ENCODE results near the gene ABCA3.

ABCA3 gene

DNA sequence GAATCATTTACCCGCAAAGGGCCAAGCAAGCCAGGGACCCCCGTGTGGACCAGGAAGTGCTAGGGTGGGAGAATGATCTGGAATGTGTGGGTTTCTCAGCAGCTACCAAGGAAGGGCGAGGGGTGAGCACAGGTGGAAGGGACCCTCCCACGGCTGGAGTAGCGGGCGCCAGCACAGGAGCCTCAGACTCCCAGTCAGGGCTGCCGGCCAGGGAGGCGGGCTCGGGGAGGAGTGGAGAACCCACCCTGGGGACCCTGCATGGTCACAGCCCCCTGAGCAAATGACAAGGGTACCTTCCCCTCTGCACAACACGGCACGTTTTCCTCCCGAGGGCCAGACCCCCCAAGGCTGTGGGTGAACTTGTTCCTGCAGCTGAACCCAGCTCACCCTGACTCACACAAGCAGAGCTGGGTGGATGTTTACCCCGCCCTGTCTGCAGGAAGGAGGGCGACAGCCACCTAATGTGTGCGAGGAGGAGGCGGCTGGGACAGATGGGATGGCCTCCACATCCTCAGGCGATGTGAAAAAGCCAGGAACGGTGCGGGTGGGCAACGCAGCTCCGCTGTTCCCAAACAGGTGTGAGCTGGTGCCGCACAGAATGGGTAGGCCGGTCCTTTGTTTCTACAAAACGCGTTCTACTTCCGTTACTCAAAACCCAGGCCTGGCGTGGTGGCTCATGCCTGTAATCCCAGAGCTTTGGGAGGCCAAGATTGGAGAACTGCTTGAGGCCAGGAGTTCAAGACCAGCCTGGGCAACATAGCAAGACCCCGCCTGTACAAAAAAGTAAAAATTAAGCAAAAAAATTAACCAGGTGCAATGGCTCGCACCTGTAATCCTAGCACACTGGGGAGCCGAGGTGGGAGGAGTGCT lies 95.4 kb downstream of the ABCA3 start:
- TF ChIP-seq, protein P1, sequence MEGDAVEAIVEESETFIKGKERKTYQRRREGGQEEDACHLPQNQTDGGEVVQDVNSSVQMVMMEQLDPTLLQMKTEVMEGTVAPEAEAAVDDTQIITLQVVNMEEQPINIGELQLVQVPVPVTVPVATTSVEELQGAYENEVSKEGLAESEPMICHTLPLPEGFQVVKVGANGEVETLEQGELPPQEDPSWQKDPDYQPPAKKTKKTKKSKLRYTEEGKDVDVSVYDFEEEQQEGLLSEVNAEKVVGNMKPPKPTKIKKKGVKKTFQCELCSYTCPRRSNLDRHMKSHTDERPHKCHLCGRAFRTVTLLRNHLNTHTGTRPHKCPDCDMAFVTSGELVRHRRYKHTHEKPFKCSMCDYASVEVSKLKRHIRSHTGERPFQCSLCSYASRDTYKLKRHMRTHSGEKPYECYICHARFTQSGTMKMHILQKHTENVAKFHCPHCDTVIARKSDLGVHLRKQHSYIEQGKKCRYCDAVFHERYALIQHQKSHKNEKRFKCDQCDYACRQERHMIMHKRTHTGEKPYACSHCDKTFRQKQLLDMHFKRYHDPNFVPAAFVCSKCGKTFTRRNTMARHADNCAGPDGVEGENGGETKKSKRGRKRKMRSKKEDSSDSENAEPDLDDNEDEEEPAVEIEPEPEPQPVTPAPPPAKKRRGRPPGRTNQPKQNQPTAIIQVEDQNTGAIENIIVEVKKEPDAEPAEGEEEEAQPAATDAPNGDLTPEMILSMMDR (IDR thresholded peaks at IDR 0.05): no peak

DNA sequence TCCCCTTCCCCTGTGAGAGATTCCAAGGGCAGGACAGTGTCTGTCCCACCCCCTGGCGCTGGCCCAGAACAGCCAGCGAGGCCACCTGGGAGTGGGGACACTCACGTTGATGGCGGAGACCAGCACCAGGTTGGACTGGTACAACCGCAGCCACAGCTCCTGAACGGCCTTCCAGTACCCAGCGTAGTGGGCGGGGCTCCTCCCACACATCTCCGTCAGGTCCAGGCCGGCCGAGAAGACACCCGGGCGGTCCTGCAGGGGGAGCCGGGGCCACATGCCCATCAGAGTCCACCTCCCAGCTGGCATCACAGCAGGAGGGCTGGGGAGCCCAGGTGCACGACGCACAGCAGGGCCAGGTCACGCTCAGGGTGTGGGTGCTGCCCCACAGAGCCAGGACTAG lies 96.2 kb downstream of the ABCA3 start:
- TF ChIP-seq, protein P1 (IDR thresholded peaks at IDR 0.05): no peak

DNA sequence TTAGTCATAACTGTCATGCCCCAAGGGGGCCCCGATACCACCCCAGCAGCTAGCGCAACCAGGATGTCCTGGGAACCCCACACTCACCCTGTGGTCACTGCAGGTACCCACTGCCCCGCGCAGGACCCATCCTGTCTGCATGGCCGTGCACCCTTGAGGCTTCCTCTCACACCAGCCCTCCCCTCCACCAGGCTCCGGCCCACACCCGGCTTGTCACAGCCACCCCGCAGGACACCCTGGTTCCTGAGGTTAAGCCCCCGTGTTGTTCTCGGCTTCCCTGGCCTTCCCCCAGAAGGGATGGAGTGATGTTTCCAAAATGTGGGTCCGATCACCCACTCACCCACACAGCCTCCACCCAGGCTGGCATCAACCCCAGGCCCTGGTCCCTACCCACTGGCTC lies 96.7 kb downstream of the ABCA3 start:
- TF ChIP-seq, protein P1 (IDR thresholded peaks at IDR 0.05): no peak

DNA sequence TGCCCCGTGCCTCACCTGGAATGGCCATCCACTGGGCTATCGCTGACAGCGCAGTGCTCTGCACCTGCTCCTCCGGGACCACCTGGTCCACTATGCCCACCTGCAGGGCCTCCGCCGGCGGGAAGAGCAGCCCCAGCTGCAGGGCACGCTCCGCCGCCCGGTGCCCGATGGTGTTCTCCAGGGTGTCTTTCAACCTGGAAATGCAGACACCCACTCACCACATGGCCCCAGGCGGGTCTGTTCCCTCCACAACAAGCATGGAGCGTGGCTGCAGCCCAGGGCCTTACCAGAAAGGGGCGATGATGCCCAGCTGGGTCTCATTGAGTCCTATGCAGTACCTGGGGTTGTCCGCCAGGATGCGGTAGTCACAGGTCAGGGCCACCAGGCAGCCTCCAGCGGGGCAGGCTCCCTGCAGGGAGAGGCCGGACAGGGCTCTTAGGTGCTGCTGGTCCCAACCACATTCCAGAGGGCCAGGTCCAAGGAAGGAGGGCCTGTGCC lies 97.4 kb downstream of the ABCA3 start:
- TF ChIP-seq, protein P1 (IDR thresholded peaks at IDR 0.05): no peak

DNA sequence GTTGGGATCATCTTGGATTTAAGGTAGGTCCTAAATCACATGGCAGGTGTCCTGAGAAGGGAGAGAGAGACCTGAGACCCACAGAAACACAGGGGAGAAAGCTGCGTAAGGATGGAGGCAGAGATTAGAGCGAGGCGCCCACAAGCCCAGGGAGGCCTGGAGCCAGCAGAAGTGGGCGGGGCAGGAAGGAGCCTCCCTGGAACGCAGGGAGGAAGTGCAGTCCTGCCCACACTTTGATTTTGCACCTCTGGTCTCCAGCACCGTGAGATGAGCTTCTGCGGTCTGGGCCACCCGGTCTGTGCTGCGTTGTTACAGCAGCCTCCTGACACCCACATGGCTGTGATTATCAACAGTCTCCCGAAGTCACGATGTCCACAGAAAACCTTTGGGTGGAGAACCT lies 97.9 kb downstream of the ABCA3 start:
- TF ChIP-seq, protein P1 (IDR thresholded peaks at IDR 0.05): no peak

DNA sequence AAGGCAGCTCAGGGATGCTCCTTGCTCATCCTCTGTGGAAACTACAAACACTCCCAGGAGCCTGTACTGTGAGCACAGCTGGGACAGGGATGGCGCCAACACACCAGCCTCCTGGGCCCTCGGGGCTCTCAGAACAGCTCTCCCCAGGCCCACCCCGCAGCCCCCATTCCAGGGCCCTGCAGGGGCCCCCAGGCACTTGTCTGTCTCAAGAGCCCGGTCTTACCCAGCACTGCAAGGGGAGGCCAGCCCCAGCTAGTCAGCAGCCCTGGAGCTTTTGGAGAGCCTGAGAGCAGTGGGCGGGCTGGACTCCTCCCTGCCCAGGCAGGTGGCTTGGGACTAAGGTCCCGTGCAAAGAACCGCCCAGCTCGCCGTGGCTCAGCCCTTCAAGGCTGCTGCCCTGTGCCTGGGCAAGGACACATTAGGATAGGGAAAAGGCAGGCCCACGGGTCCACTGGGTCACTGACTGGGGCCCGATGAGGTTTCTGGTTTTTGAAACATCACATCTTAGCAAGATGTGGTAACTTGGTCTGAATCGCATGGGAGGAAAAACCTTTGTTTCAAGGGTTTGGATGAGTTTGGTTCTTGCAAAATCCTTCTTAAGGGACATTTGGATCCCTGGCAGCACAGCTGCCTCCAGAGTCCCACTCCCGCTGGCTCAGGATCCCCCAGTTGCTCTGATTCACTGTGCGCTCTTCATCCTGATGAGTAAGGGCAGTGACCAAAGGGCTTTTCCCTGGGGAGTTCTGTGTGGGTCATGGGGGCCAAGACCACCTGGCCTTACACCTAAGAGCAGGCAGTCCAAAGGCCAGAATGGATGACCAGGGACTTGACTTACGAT lies 101.5 kb downstream of the ABCA3 start:
- TF ChIP-seq, protein P1 (IDR thresholded peaks at IDR 0.05): no peak

DNA sequence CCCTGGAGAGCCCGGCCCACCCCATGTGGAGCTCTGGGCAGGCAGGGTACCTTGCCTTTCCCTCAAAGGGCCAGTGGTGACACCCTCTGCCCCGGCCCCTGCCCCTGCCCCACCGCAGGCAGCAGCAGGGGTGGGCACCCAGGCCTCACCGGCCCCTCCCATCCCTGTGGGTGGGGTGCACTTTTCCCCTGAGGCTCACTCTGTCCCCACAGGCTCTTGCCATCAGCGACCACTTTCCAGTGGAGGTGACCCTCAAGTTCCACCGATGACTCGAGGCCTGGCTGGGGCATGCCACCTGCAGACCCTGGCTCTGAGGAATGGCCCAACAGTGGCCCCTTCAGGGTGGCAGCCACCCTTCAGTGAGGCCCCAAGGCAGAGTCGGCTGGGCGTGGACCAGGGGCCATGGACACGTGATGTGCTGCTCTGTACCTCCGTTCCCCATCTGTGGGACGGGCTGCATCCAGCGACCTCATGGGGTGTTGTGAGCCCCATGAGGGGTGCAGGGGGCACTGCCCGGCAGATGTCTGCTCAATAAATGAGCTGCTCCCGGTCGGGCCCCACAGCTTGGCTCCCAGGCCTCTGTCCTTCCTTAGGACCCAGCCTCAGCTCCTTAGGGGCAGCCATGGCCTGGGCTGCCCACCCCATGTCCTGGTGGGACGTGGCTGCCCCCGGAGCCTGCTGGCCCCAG lies 102.2 kb downstream of the ABCA3 start:
- TF ChIP-seq, protein P1 (IDR thresholded peaks at IDR 0.05): no peak
